NCI-H1694 treated with DMSO at 0.1 percent for 48 hours (cell line): ENCODE data around the gene RPL5.

Source experiments
- DNase-seq: peaks from one replicate; lab custom pipeline; 2025; lab: John Stamatoyannopoulos, UW

The RPL5 gene

GRCh38 chr1:92855236-92855635 is 23.4 kb downstream of the RPL5 start:
- DNase-seq: no peak

GRCh38 chr1:92857817-92858216 is 26.0 kb downstream of the RPL5 start:
- DNase-seq: no peak

GRCh38 chr1:92858564-92859399 is 26.9 kb downstream of the RPL5 start:
- DNase-seq: peak; percentile 92

- no peak for DNase-seq
These were observed 27.7 kb downstream of the RPL5 start for GRCh38 chr1:92859400-92860039.

- no peak for DNase-seq
These were observed 30.8 kb downstream of the RPL5 start for GRCh38 chr1:92862605-92863004.

GRCh38 chr1:92864131-92864530 is 32.3 kb downstream of the RPL5 start:
- no peak for DNase-seq

- no peak for DNase-seq
These were observed 38.8 kb downstream of the RPL5 start for GRCh38 chr1:92870591-92870990.

GRCh38 chr1:92872719-92873118 is 40.9 kb downstream of the RPL5 start:
- DNase-seq: no peak

GRCh38 chr1:92874987-92875386 is 43.1 kb downstream of the RPL5 start:
- no peak for DNase-seq

- no peak for DNase-seq
These were observed 44.5 kb downstream of the RPL5 start for GRCh38 chr1:92876351-92876750.

GRCh38 chr1:92877081-92877711 is 45.4 kb downstream of the RPL5 start:
- peak; percentile 54 for DNase-seq

- peak; percentile 53 for DNase-seq
These were observed 46.0 kb downstream of the RPL5 start for GRCh38 chr1:92877792-92878191.

- DNase-seq: no peak
These were observed 47.6 kb downstream of the RPL5 start for GRCh38 chr1:92879316-92879968.

GRCh38 chr1:92881391-92881790 is 49.6 kb downstream of the RPL5 start:
- no peak for DNase-seq

GRCh38 chr1:92882819-92883218 is 51.0 kb downstream of the RPL5 start:
- no peak for DNase-seq

GRCh38 chr1:92883297-92883696 is 51.5 kb downstream of the RPL5 start:
- DNase-seq: no peak

GRCh38 chr1:92884195-92884594 is 52.4 kb downstream of the RPL5 start:
- DNase-seq: no peak

- DNase-seq: no peak
These were observed 55.1 kb downstream of the RPL5 start for GRCh38 chr1:92886886-92887419.

GRCh38 chr1:92887465-92887864 is 55.6 kb downstream of the RPL5 start:
- DNase-seq: no peak
